ENCODE data around the gene TCAP. TPM values are rescaled to one million over a fixed set of nuclear protein-coding genes. Genes with fewer than 3 reads are reported as not detected.

The TCAP gene
- polyA plus RNA-seq, 1 donor (not counting 4 experiments of a cell fraction or from before 2014, with no cell fraction given): 0.20 TPM

DNA sequence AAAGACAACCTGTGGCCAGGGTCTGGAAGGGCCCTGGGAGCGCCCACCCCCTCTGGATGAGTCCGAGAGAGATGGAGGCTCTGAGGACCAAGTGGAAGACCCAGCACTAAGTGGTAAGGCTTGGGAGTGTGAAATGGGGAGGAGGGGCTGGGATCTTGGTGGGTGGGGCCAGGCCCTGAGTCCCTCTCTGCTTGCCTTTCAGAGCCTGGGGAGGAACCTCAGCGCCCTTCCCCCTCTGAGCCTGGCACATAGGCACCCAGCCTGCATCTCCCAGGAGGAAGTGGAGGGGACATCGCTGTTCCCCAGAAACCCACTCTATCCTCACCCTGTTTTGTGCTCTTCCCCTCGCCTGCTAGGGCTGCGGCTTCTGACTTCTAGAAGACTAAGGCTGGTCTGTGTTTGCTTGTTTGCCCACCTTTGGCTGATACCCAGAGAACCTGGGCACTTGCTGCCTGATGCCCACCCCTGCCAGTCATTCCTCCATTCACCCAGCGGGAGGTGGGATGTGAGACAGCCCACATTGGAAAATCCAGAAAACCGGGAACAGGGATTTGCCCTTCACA lies 29.5 kb upstream of the TCAP start:
- Histone ChIP-seq H3K4me1 (ENCODE audit: control insufficient read depth, extremely low read depth, insufficient read depth, low read length) (peaks cover 25% of the 10 kb centered on the region), H3K27ac (ENCODE audit: control insufficient read depth, insufficient read depth, low read length) (no peak overlapping the region), H3K4me2 (ENCODE audit: control insufficient read depth, extremely low read depth, insufficient read depth, low read depth, low read length) (no peak overlapping the region), H3K9me1 (ENCODE audit: control insufficient read depth, extremely low read depth, insufficient read depth, low read length) (no peaks in the 10 kb centered on the region), H4K20me1 (ENCODE audit: control insufficient read depth, extremely low read depth, insufficient read depth, low read length) (no peaks in the 10 kb centered on the region), H3K9ac (ENCODE audit: control insufficient read depth, extremely low read depth, insufficient read depth, low read length) (no peak overlapping the region), H3K4me3 (ENCODE audit: control insufficient read depth in 2 of 3, extremely low read depth in 1 of 3, insufficient read depth in 2 of 3, low read depth in 1 of 3, low read length in 3 of 3) (no peak overlapping the region), H3K9me3 (ENCODE audit: control insufficient read depth, low read depth, low read length) (no peaks in the 10 kb centered on the region), H3K36me3 (ENCODE audit: control insufficient read depth in 2 of 2, extremely low read depth in 1 of 2, insufficient read depth in 2 of 2, low read length in 2 of 2) (no peaks in the 10 kb centered on the region), H3K27me3 (ENCODE audit: control insufficient read depth, extremely low read depth, insufficient read depth, low read length) (no peaks in the 10 kb centered on the region), H3K79me2 (ENCODE audit: control insufficient read depth, insufficient read depth, low read length) (peaks cover 29% of the 10 kb centered on the region), H2AFZ (ENCODE audit: control insufficient read depth, low read length) (no peak overlapping the region)
- TF ChIP-seq, protein P1, sequence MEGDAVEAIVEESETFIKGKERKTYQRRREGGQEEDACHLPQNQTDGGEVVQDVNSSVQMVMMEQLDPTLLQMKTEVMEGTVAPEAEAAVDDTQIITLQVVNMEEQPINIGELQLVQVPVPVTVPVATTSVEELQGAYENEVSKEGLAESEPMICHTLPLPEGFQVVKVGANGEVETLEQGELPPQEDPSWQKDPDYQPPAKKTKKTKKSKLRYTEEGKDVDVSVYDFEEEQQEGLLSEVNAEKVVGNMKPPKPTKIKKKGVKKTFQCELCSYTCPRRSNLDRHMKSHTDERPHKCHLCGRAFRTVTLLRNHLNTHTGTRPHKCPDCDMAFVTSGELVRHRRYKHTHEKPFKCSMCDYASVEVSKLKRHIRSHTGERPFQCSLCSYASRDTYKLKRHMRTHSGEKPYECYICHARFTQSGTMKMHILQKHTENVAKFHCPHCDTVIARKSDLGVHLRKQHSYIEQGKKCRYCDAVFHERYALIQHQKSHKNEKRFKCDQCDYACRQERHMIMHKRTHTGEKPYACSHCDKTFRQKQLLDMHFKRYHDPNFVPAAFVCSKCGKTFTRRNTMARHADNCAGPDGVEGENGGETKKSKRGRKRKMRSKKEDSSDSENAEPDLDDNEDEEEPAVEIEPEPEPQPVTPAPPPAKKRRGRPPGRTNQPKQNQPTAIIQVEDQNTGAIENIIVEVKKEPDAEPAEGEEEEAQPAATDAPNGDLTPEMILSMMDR (optimal IDR thresholded peaks at IDR 0.05 in 1 of 3, IDR thresholded peaks at IDR 0.05 in 1 of 3, conservative IDR thresholded peaks at IDR 0.05 in 1 of 3; ENCODE audit: extremely low read depth in 1 of 3, insufficient read depth in 2 of 3, low read length in 3 of 3): no peak
- no peak for TF ChIP-seq EZH2 (IDR thresholded peaks at IDR 0.05; ENCODE audit: low read length)
- dilution Hi-C loops (cut with MboI; ENCODE audit: extremely low pct_ligation_motif_present, low sequenced_read_pairs): no loop called here
- no peak for DNase-seq (ENCODE audit: low read depth, low spot score)
- FAIRE-seq: no peak

GRCh38 chr17:39636587-39636926 lies 28.6 kb upstream of the TCAP start:
- peak overlapping the region; percentile 85 to 93 (median 89) for H3K4me3 ChIP-seq (ENCODE audit: control insufficient read depth in 2 of 3, extremely low read depth in 1 of 3, insufficient read depth in 2 of 3, low read depth in 1 of 3, low read length in 3 of 3)
- H3K79me2 ChIP-seq (ENCODE audit: control insufficient read depth, insufficient read depth, low read length): peaks cover 29% of the 10 kb centered on the region
- no peaks in the 10 kb centered on the region for H4K20me1 ChIP-seq (ENCODE audit: control insufficient read depth, extremely low read depth, insufficient read depth, low read length)
- H3K4me1 ChIP-seq (ENCODE audit: control insufficient read depth, extremely low read depth, insufficient read depth, low read length): peaks cover 18% of the 10 kb centered on the region
- no peaks in the 10 kb centered on the region for H3K36me3 ChIP-seq (ENCODE audit: control insufficient read depth in 2 of 2, extremely low read depth in 1 of 2, insufficient read depth in 2 of 2, low read length in 2 of 2)
- H3K9me1 ChIP-seq (ENCODE audit: control insufficient read depth, extremely low read depth, insufficient read depth, low read length): no peaks in the 10 kb centered on the region
- TF ChIP-seq EZH2 (IDR thresholded peaks at IDR 0.05; ENCODE audit: low read length): no peak
- TF ChIP-seq, protein P1 (optimal IDR thresholded peaks at IDR 0.05 in 1 of 3, IDR thresholded peaks at IDR 0.05 in 1 of 3, conservative IDR thresholded peaks at IDR 0.05 in 1 of 3; ENCODE audit: extremely low read depth in 1 of 3, insufficient read depth in 2 of 3, low read length in 3 of 3): no peak
- peak overlapping the region; percentile 90 for H3K4me2 ChIP-seq (ENCODE audit: control insufficient read depth, extremely low read depth, insufficient read depth, low read depth, low read length)
- no peaks in the 10 kb centered on the region for H3K9me3 ChIP-seq (ENCODE audit: control insufficient read depth, low read depth, low read length)
- DNase-seq (ENCODE audit: low read depth, low spot score) (no peak), FAIRE-seq (no peak)
- peak overlapping the region; percentile 83 for H2AFZ ChIP-seq (ENCODE audit: control insufficient read depth, low read length)
- peak overlapping the region; percentile 81 for H3K9ac ChIP-seq (ENCODE audit: control insufficient read depth, extremely low read depth, insufficient read depth, low read length)
- H3K27ac ChIP-seq (ENCODE audit: control insufficient read depth, insufficient read depth, low read length): peak overlapping the region; percentile 73
- dilution Hi-C loops (cut with MboI; ENCODE audit: extremely low pct_ligation_motif_present, low sequenced_read_pairs): no loop called here
- H3K27me3 ChIP-seq (ENCODE audit: control insufficient read depth, extremely low read depth, insufficient read depth, low read length): no peaks in the 10 kb centered on the region

Measured in keratinocyte (primary cell).